ENCODE data around the gene NAB2.

NAB2 gene

GRCh38 chr12:57129321-57129842 lies 40.5 kb downstream of the NAB2 start:
- DNase-seq (ENCODE audit: extremely low spot score, insufficient read length, low read depth): no peak
- FAIRE-seq: no peak

GRCh38 chr12:57129889-57130288 lies 41.0 kb downstream of the NAB2 start:
- DNase-seq (ENCODE audit: extremely low spot score, insufficient read length, low read depth) (no peak), FAIRE-seq (no peak)

GRCh38 chr12:57130941-57131340 lies 42.0 kb downstream of the NAB2 start:
- FAIRE-seq (no peak), DNase-seq (ENCODE audit: extremely low spot score, insufficient read length, low read depth) (no peak)

- FAIRE-seq: no peak
These were observed 43.2 kb downstream of the NAB2 start for GRCh38 chr12:57131896-57132744.

GRCh38 chr12:57133013-57133569 lies 44.2 kb downstream of the NAB2 start:
- FAIRE-seq (no peak), DNase-seq (ENCODE audit: extremely low spot score, insufficient read length, low read depth) (no peak)

More at GRCh38 chr12:57131896-57132744, 43.2 kb downstream of the NAB2 start:
- no peak for DNase-seq (ENCODE audit: extremely low spot score, insufficient read length, low read depth)

- FAIRE-seq: no peak
- no peak for DNase-seq (ENCODE audit: extremely low spot score, insufficient read length, low read depth)
These were observed 45.0 kb downstream of the NAB2 start for GRCh38 chr12:57133916-57134315.

- no peak for FAIRE-seq
These were observed 46.0 kb downstream of the NAB2 start for GRCh38 chr12:57134949-57135348.

GRCh38 chr12:57135527-57136326 lies 46.8 kb downstream of the NAB2 start:
- DNase-seq (ENCODE audit: extremely low spot score, insufficient read length, low read depth) (no peak), FAIRE-seq (no peak)

More at GRCh38 chr12:57134949-57135348, 46.0 kb downstream of the NAB2 start:
- DNase-seq (ENCODE audit: extremely low spot score, insufficient read length, low read depth): no peak

- no peak for FAIRE-seq
These were observed 49.8 kb downstream of the NAB2 start for GRCh38 chr12:57138526-57139272.

GRCh38 chr12:57139796-57140649 lies 51.1 kb downstream of the NAB2 start:
- DNase-seq (ENCODE audit: extremely low spot score, insufficient read length, low read depth) (no peak), FAIRE-seq (no peak)

More at GRCh38 chr12:57138526-57139272, 49.8 kb downstream of the NAB2 start:
- DNase-seq (ENCODE audit: extremely low spot score, insufficient read length, low read depth): no peak

GRCh38 chr12:57141249-57141648 lies 52.3 kb downstream of the NAB2 start:
- DNase-seq (ENCODE audit: extremely low spot score, insufficient read length, low read depth): no peak
- no peak for FAIRE-seq

- FAIRE-seq (no peak), DNase-seq (ENCODE audit: extremely low spot score, insufficient read length, low read depth) (no peak)
These were observed 53.2 kb downstream of the NAB2 start for GRCh38 chr12:57142121-57142520.

- DNase-seq (ENCODE audit: extremely low spot score, insufficient read length, low read depth) (no peak), FAIRE-seq (no peak)
These were observed 53.8 kb downstream of the NAB2 start for GRCh38 chr12:57142727-57143126.

GRCh38 chr12:57143454-57143853 lies 54.5 kb downstream of the NAB2 start:
- no peak for DNase-seq (ENCODE audit: extremely low spot score, insufficient read length, low read depth)
- FAIRE-seq: no peak
